NK-92 (cell line): ENCODE results near the gene CLUH.
"Not testable (repeated sequence)": the region's sequence is repeated elsewhere in the genome, so short reads cannot be mapped to it uniquely, and the experiment has no call there.

Experiments used
- DNase-seq: peaks from one replicate; lab custom pipeline; 2025; ENCODE audit not compliant: unreplicated experiment; lab: John Stamatoyannopoulos, UW

The CLUH gene

GRCh38 chr17:2703606-2704005 is 8.0 kb downstream of the CLUH start:
- DNase-seq = no peak

- no peak for DNase-seq
Measured at GRCh38 chr17:2703181-2703580, 8.4 kb downstream of the CLUH start.

- DNase-seq = no peak
Measured at GRCh38 chr17:2701996-2702741, 9.4 kb downstream of the CLUH start.

- no peak for DNase-seq
Measured at GRCh38 chr17:2701161-2701995, 10.2 kb downstream of the CLUH start.

GRCh38 chr17:2700491-2701141 is 10.9 kb downstream of the CLUH start:
- DNase-seq = no peak

GRCh38 chr17:2700030-2700490 is 11.5 kb downstream of the CLUH start:
- DNase-seq = no peak

GRCh38 chr17:2699216-2699805 is 12.3 kb downstream of the CLUH start:
- not testable (repeated sequence) for DNase-seq

- no peak for DNase-seq
Measured at GRCh38 chr17:2697611-2698162, 13.9 kb downstream of the CLUH start.

- no peak for DNase-seq
Measured at GRCh38 chr17:2695961-2696760, 15.4 kb downstream of the CLUH start.

- DNase-seq = no peak
Measured at GRCh38 chr17:2695243-2695960, 16.2 kb downstream of the CLUH start.

- DNase-seq = no peak
Measured at GRCh38 chr17:2694381-2695242, 17.0 kb downstream of the CLUH start.

GRCh38 chr17:2693561-2694380 is 17.8 kb downstream of the CLUH start:
- no peak for DNase-seq

GRCh38 chr17:2692781-2693135 is 18.8 kb downstream of the CLUH start:
- DNase-seq = no peak

- no peak for DNase-seq
Measured at GRCh38 chr17:2691965-2692780, 19.4 kb downstream of the CLUH start.

- no peak for DNase-seq
Measured at GRCh38 chr17:2691069-2691871, 20.3 kb downstream of the CLUH start.
